ENCODE results near the gene CD37. TPM values are rescaled to one million over a fixed set of nuclear protein-coding genes. Genes with fewer than 3 reads are reported as not detected.
"Not testable (repeated sequence)": the region's sequence is repeated elsewhere in the genome, so short reads cannot be mapped to it uniquely, and the experiment has no call there.

The CD37 gene
- total RNA-seq, 2 donors from 2014 or later: 125 to 168 TPM

DNA sequence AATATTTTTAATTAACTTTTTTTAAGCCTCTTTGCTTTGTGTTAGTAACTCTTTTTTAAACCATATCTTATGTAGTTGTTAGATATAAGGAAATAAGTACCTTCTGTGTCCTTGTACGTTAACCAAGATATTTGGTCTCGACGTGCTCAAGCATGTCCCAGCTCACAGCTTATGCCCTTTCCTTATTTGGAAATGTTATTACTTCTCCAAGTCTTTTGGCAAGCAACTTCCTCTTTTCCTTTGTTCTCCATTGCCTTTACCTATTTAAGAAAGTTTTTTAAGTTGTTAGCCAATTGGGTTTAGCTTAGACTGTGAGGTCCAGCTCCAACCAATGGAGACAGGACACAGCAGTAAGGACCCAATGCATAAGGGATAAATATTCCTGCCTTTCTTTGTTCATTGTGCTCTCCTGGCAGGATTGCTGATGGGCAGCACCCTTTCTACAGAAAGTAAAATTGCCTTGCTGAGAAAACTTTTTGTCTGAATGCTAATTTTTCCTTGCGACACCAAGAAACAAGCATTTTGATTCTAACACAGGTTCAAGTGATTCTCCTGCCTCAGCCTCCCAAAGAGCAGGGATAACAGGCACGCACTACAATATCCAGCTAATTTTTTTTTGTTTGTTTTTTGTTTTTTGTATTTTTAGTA is 33.6 kb downstream of the CD37 start:
- no peak for ATAC-seq (replicated peaks)
- no peaks in the 10 kb centered on the region for H3K4me1 Mint-ChIP-seq
- peaks cover 10% of the 10 kb centered on the region for H3K27me3 Mint-ChIP-seq
- no peaks in the 10 kb centered on the region for H3K9me3 Mint-ChIP-seq
- H3K27ac Mint-ChIP-seq: no peak overlapping the region
- no peak overlapping the region for H3K4me3 Mint-ChIP-seq
- no peaks in the 10 kb centered on the region for H3K36me3 Mint-ChIP-seq (ENCODE audit: low read depth)

DNA sequence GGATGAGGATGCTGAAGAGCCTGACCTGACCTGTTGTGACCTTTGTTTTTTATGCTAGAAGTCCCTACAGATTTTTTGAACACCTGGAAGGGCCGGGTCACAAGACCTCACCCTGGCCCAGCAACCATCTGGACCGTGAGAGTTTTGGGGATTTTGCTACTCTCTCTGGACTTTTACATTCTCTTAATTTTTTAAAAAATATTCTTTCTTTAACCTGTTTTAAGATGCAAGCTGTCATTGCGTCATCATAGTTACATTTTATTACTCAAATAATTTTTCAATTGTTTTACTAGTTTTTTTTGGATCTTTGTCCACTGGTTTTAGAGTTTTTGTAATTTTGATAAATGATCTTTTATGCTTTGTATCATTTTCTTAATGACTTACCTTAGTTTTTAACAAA is 36.0 kb downstream of the CD37 start:
- Mint-ChIP-seq H3K36me3 (ENCODE audit: low read depth) (no peaks in the 10 kb centered on the region), H3K4me1 (no peaks in the 10 kb centered on the region), H3K27me3 (peaks cover 8% of the 10 kb centered on the region), H3K4me3 (no peak overlapping the region), H3K9me3 (no peaks in the 10 kb centered on the region), H3K27ac (no peak overlapping the region)
- ATAC-seq (replicated peaks): no peak

DNA sequence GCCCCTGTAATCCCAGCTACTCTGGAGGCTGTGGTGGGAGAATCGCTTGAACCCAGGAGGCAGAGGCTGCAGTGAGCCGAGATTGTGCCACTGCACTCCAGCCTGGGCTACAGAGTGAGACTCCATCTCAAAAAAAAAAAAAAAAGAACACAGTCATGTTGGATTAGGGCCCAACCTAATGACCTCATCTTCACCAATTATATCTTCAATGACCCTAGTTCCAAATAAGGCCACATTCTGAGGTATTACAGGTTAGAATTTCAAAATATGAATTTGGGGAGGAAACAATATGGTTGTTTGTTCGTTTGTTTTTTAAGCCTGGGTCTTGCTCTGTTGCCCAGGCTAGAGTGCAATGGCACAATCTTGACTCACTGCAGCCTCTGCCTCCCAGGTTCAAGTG is 38.0 kb downstream of the CD37 start:
- H3K9me3 Mint-ChIP-seq; H3K36me3 Mint-ChIP-seq (ENCODE audit: low read depth); H3K4me1 Mint-ChIP-seq; H3K4me3 Mint-ChIP-seq; H3K27ac Mint-ChIP-seq; ATAC-seq (replicated peaks): not testable (repeated sequence)
- peaks cover 11% of the 10 kb centered on the region for H3K27me3 Mint-ChIP-seq

DNA sequence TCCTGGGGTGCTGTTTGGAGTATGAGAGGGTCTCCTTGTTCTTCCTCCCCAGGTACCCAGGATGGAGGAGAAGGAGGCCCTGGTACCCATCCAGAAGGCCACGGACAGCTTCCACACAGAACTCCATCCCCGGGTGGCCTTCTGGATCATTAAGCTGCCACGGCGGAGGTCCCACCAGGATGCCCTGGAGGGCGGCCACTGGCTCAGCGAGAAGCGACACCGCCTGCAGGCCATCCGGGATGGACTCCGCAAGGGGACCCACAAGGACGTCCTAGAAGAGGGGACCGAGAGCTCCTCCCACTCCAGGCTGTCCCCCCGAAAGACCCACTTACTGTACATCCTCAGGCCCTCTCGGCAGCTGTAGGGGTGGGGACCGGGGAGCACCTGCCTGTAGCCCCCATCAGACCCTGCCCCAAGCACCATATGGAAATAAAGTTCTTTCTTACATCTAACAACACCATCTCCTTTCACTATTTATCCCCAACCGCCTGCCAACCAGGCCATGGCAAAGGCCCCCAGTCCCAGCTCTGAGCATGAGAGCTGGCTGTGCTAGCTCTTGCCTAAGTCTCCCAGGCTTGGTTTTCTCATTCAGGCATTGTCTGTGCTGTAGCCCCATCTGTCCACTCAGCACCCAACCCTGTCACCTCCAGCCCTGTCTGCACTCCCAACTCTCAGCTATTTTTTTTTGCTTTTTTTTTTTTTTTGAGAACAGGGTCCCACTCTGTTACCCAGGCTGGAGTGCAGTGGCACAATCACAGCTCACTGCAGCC is 39.6 kb downstream of the CD37 start:
- no peak overlapping the region for H3K4me3 Mint-ChIP-seq
- no peaks in the 10 kb centered on the region for H3K4me1 Mint-ChIP-seq
- no peak overlapping the region for H3K27ac Mint-ChIP-seq
- H3K9me3 Mint-ChIP-seq: no peaks in the 10 kb centered on the region
- no peaks in the 10 kb centered on the region for H3K36me3 Mint-ChIP-seq (ENCODE audit: low read depth)
- peaks cover 11% of the 10 kb centered on the region for H3K27me3 Mint-ChIP-seq
- ATAC-seq (replicated peaks): no peak

DNA sequence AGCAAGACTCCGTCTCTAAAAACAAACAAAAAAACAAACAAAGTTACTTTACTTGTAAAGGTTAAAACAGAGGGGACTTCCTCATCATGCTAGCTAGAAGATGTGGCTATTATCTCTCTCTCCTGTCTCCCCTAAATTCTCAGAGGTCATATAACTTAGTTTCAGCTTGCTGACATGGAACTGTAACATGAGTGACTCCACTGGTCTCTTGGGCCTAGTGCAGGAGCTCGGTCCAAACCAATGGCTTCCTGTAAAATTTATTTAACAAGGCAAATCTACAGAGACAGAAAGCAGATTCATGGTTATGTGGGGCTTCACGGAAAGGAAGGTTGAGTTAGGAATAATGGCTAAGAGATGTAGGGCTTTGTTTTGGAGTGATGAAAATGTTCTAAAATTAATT is 43.3 kb downstream of the CD37 start:
- Mint-ChIP-seq H3K9me3 (no peaks in the 10 kb centered on the region), H3K4me1 (no peaks in the 10 kb centered on the region), H3K4me3 (no peak overlapping the region), H3K27ac (no peak overlapping the region), H3K27me3 (peaks cover 11% of the 10 kb centered on the region), H3K36me3 (ENCODE audit: low read depth) (no peaks in the 10 kb centered on the region)
- ATAC-seq (replicated peaks): no peak

DNA sequence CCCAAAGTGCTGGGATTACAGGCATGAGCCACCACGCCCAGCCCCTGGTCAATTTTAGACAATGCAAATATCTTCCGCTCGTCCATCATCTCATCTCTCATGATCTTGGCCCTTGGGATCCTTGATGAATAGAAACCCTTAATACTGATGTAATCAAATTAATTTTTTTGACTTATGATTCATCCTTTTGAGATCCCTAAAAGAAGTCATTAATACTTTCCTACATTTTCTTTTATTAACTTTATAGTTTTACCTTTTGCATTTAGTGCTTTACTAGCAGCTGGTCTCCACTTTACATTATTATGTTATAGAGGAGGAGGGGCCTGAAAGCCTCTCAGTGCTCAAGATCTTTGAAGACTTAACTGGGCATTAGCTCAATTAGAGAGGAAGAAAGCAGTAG is 45.2 kb downstream of the CD37 start:
- no peak for ATAC-seq (replicated peaks)
- no peaks in the 10 kb centered on the region for H3K36me3 Mint-ChIP-seq (ENCODE audit: low read depth)
- H3K27ac Mint-ChIP-seq: no peak overlapping the region
- peaks cover 8% of the 10 kb centered on the region for H3K27me3 Mint-ChIP-seq
- no peaks in the 10 kb centered on the region for H3K4me1 Mint-ChIP-seq
- no peak overlapping the region for H3K4me3 Mint-ChIP-seq
- no peaks in the 10 kb centered on the region for H3K9me3 Mint-ChIP-seq

DNA sequence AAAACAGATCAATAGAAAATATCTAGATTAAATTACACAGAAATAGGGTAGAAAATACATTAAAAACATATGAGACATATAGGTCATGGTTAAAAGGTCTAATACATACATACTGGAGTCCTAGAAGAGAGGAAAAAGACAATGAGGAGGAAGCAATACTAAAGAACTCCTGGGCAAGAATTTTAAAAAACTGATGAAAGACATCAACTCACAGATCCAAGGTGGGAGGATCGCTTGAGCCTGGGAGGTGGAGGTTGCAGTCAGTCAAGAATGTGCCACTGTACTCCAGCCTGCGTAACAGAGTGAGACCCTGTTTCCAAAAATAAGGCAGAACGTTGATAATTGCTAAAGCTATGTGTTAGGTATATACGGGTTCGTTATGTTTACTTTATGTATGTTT is 47.4 kb downstream of the CD37 start:
- no peak for ATAC-seq (replicated peaks)
- Mint-ChIP-seq H3K4me1 (no peaks in the 10 kb centered on the region), H3K4me3 (no peak overlapping the region), H3K9me3 (no peaks in the 10 kb centered on the region), H3K27me3 (no peaks in the 10 kb centered on the region), H3K36me3 (ENCODE audit: low read depth) (no peaks in the 10 kb centered on the region), H3K27ac (no peak overlapping the region)

DNA sequence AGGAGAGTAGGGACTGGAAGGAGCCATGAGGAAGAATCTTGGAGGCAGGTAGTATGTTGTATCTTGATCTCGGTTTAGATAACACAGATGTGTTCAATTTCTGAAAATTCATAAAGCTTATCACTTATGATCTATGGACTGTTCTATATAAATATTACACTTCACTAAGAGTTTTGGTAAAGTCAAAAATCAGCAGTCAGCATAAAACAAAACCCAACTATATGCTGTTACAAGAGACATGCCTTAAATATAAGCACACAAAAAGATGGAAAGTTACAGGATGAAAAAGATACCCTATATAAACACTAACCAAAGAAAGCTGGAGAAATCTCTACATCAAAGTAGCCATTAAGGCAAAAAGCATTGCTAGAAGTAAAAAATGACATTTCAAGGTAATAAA is 48.4 kb downstream of the CD37 start:
- H3K4me1 Mint-ChIP-seq: no peaks in the 10 kb centered on the region
- H3K27me3 Mint-ChIP-seq: no peaks in the 10 kb centered on the region
- ATAC-seq (replicated peaks): no peak
- no peak overlapping the region for H3K27ac Mint-ChIP-seq
- no peaks in the 10 kb centered on the region for H3K36me3 Mint-ChIP-seq (ENCODE audit: low read depth)
- no peak overlapping the region for H3K4me3 Mint-ChIP-seq
- no peaks in the 10 kb centered on the region for H3K9me3 Mint-ChIP-seq

DNA sequence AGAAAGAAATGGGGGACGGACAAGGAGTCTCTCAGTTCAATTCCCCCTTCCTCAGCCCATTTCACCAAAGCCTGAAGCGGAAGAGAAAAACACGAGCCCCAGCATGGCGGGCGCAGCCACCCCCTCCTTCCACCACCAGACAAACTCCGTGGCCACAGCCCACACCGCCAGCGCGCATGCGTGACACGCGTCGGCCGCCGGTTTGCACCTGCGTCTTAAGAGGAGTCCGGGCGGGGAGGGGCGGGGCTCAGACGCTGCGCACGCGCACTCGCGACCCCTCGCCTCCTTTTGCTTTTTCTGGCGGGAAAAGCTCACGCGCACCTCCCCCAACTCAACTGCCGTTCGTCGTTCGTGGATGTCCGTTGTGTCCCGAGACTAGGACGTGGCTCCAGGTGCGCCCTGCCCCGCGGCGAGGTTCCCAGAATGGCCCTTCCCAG is 52.7 kb downstream of the CD37 start, which contains the start of gene KASH5:
Gene KASH5, plus strand, starts transcription at position 314 of the 437 bp plus-strand sequence. CDS start 2,635 bp downstream, outside the sequence.
- H3K36me3 Mint-ChIP-seq (ENCODE audit: low read depth): no peaks in the 10 kb centered on the region
- peak; percentile 52 for ATAC-seq (replicated peaks)

DNA sequence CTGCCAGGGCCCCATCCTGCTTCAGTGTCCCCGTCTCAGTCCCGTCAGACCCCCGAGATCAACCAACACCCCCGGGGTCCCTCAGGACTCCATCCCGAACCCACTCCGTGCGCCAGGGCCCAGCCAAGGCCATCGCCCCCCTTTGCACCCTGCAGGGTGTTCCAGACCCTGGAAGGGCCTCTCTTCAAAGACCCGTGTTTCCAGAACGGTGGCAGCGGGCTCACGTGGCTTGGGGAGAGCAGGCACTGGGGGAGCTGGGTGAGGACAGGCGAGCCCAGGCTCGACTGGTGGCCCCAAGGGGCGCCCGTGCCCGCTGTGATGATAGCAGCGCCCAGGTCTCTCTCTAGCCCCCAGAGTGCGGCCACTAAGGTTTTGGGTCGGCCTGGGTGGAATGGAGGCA is 54.2 kb downstream of the CD37 start:
- H3K27ac Mint-ChIP-seq: no peak overlapping the region
- H3K36me3 Mint-ChIP-seq (ENCODE audit: low read depth): no peaks in the 10 kb centered on the region
- no peaks in the 10 kb centered on the region for H3K9me3 Mint-ChIP-seq
- peaks cover 6% of the 10 kb centered on the region for H3K4me1 Mint-ChIP-seq
- H3K4me3 Mint-ChIP-seq: no peak overlapping the region
- no peak for ATAC-seq (replicated peaks)
- H3K27me3 Mint-ChIP-seq: no peaks in the 10 kb centered on the region

More for the DNA sequence above, 52.7 kb downstream of the CD37 start, which contains the start of gene KASH5:
- H3K9me3 Mint-ChIP-seq: no peaks in the 10 kb centered on the region
- H3K4me3 Mint-ChIP-seq: peak within 1 kb of the TSS; percentile 53
- no peaks in the 10 kb centered on the region for H3K27me3 Mint-ChIP-seq
- H3K27ac Mint-ChIP-seq: no peak within 1 kb of the TSS
- peaks cover 6% of the 10 kb centered on the region for H3K4me1 Mint-ChIP-seq

Other genes starting within 250 kb of the CD37 start
- gene SNRNP70, start 250.0 kb upstream of the CD37 start, total RNA-seq: 100 to 1,000 TPM; 114 to 204 TPM
- gene LIN7B, start 221.0 kb upstream of the CD37 start, total RNA-seq: 1 to 10 TPM; 4.1 to 4.7 TPM
- gene C19orf73, start 216.3 kb upstream of the CD37 start, total RNA-seq: 1 to 10 TPM in 1 of 2 donors, under 1 TPM in 1; 0.50 to 1.3 TPM
- 1 to 10 TPM; 3.6 to 3.9 TPM for gene PPFIA3, start 215.9 kb upstream of the CD37 start, total RNA-seq
- not detected for gene HRC, start 180.0 kb upstream of the CD37 start, total RNA-seq
- gene TRPM4, start 177.6 kb upstream of the CD37 start, total RNA-seq: under 1 TPM in 1 of 2 donors, not detected in 1; 0.52 TPM
- gene SLC6A16, start 10.2 kb upstream of the CD37 start, total RNA-seq: 1 to 10 TPM; 1.1 to 1.4 TPM
- gene TEAD2, start 27.0 kb downstream of the CD37 start, total RNA-seq: under 1 TPM in 1 of 2 donors, not detected in 1; 0.16 TPM
- gene DKKL1, start 28.5 kb downstream of the CD37 start, total RNA-seq: not detected
- gene KASH5, start 52.8 kb downstream of the CD37 start, total RNA-seq: 1 to 10 TPM in 1 of 2 donors, not detected in 1; 1.1 TPM
- gene PTH2, start 88.0 kb downstream of the CD37 start, total RNA-seq: not detected
- not detected for gene GFY, start 90.0 kb downstream of the CD37 start, total RNA-seq
- under 1 TPM in 1 of 2 donors, not detected in 1; 0.40 TPM for gene SLC17A7, start 106.1 kb downstream of the CD37 start, total RNA-seq
- 100 to 1,000 TPM; 183 to 194 TPM for gene PIH1D1, start 116.4 kb downstream of the CD37 start, total RNA-seq
- 10 to 100 TPM; 15.5 to 39.1 TPM for gene ALDH16A1, start 117.8 kb downstream of the CD37 start, total RNA-seq
- 10 to 100 TPM; 77.2 to 92.8 TPM for gene FLT3LG, start 138.8 kb downstream of the CD37 start, total RNA-seq
- gene RPL13A, start 152.2 kb downstream of the CD37 start, total RNA-seq: 1,000 to 10,000 TPM; 3,905 to 4,763 TPM
- gene RPS11, start 161.0 kb downstream of the CD37 start, total RNA-seq: 1,000 to 10,000 TPM; 2,381 to 3,085 TPM
- 10 to 100 TPM; 11.1 to 15.8 TPM for gene FCGRT, start 177.3 kb downstream of the CD37 start, total RNA-seq
- 10 to 100 TPM in 1 of 2 donors, 1 to 10 TPM in 1; 1.2 to 11.8 TPM for gene RCN3, start 192.6 kb downstream of the CD37 start, total RNA-seq
- gene NOSIP, start 245.2 kb downstream of the CD37 start, total RNA-seq: 100 to 1,000 TPM; 101 to 103 TPM
- gene PRRG2, start 245.9 kb downstream of the CD37 start, total RNA-seq: 10 to 100 TPM in 1 of 2 donors, 1 to 10 TPM in 1; 3.8 to 12.3 TPM